Measurements from ENCODE around the gene RAPGEF2.
"Not testable (repeated sequence)": the region's sequence is repeated elsewhere in the genome, so short reads cannot be mapped to it uniquely, and the experiment has no call there.

DNA sequence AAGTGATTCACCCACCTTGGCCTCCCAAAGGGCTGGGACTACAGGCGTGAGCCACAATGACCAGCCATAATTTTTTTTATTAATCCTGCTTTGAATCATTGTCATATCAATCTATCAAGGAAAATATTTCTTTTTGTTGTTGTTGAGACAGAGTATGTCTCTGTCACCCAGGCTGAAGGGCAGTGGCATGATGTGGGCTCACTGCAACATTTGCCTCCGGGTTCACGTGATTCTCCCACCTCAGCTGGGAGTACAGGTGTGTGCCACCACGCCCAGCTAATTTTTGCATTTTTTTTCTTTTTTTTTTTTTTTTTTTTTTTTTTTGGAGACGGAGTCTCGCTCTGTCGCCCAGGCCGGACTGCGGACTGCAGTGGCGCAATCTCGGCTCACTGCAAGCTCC lies 8.7 kb upstream of the RAPGEF2 start:
- not testable (repeated sequence) for TF ChIP-seq FOXA1 (IDR thresholded peaks at IDR 0.05); SUZ12 (IDR thresholded peaks at IDR 0.05); ZNF384 (IDR thresholded peaks at IDR 0.05); BHLHE40 (IDR thresholded peaks at IDR 0.05; ENCODE audit: borderline replicate concordance); L3MBTL2 (conservative IDR thresholded peaks at IDR 0.05); SP1 (IDR thresholded peaks at IDR 0.05); FOXM1 (IDR thresholded peaks at IDR 0.05; ENCODE audit: borderline replicate concordance); ELF4 (IDR thresholded peaks at IDR 0.05); ARNT (IDR thresholded peaks at IDR 0.05); PKNOX1 (IDR thresholded peaks at IDR 0.05); CTBP1 (IDR thresholded peaks at IDR 0.05; ENCODE audit: borderline replicate concordance); LEF1 (IDR thresholded peaks at IDR 0.05; ENCODE audit: borderline replicate concordance); FOXK2 (IDR thresholded peaks at IDR 0.05); TARDBP (IDR thresholded peaks at IDR 0.05)
